22Rv1 (cell line): Measurements from ENCODE around the gene KLK14.

Experiments
- ZFX ChIP-seq: fragments of 450-650 bp; IDR thresholded peaks from 2 replicates; pipeline ENCODE4 v1.6.1; 2017; ENCODE audit warnings: antibody characterized with exemption, borderline replicate concordance
- TF ChIP-seq, protein P1 (sequence below): fragments of 450-650 bp; IDR thresholded peaks from 2 replicates; pipeline ENCODE4 v1.5.1; 2017; ENCODE audit warnings: mild to moderate bottlenecking

DNA sequence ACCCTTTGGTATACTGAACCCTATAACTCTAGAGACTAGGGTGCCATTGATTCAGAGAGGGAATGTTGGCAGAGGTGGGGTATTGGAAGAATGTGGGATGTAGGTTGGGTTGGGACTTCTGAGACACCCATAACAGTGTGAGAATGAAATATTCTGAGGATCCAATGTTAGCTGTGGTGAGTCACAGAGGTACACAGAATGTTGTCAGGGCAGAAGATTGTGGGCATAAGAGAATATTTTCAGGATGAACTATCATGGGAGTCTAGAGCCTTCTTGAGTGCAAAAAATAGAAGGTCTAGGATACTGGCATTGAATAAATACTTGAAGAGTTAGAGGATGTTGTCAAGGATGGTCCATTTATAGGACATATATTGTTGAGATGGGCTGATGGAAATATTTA is 26.8 kb downstream of the KLK14 start:
- TF ChIP-seq ZFX: no peak
- TF ChIP-seq, protein P1, sequence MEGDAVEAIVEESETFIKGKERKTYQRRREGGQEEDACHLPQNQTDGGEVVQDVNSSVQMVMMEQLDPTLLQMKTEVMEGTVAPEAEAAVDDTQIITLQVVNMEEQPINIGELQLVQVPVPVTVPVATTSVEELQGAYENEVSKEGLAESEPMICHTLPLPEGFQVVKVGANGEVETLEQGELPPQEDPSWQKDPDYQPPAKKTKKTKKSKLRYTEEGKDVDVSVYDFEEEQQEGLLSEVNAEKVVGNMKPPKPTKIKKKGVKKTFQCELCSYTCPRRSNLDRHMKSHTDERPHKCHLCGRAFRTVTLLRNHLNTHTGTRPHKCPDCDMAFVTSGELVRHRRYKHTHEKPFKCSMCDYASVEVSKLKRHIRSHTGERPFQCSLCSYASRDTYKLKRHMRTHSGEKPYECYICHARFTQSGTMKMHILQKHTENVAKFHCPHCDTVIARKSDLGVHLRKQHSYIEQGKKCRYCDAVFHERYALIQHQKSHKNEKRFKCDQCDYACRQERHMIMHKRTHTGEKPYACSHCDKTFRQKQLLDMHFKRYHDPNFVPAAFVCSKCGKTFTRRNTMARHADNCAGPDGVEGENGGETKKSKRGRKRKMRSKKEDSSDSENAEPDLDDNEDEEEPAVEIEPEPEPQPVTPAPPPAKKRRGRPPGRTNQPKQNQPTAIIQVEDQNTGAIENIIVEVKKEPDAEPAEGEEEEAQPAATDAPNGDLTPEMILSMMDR: no peak
